HK-2 (cell line): ENCODE measurements around the gene WDFY3.

ENCODE experiments used
- DNase-seq: peaks from one replicate; pipeline ENCODE4 v3.0.0-alpha.2; 2018; ENCODE audit not compliant: unreplicated experiment

The WDFY3 gene, protein sequence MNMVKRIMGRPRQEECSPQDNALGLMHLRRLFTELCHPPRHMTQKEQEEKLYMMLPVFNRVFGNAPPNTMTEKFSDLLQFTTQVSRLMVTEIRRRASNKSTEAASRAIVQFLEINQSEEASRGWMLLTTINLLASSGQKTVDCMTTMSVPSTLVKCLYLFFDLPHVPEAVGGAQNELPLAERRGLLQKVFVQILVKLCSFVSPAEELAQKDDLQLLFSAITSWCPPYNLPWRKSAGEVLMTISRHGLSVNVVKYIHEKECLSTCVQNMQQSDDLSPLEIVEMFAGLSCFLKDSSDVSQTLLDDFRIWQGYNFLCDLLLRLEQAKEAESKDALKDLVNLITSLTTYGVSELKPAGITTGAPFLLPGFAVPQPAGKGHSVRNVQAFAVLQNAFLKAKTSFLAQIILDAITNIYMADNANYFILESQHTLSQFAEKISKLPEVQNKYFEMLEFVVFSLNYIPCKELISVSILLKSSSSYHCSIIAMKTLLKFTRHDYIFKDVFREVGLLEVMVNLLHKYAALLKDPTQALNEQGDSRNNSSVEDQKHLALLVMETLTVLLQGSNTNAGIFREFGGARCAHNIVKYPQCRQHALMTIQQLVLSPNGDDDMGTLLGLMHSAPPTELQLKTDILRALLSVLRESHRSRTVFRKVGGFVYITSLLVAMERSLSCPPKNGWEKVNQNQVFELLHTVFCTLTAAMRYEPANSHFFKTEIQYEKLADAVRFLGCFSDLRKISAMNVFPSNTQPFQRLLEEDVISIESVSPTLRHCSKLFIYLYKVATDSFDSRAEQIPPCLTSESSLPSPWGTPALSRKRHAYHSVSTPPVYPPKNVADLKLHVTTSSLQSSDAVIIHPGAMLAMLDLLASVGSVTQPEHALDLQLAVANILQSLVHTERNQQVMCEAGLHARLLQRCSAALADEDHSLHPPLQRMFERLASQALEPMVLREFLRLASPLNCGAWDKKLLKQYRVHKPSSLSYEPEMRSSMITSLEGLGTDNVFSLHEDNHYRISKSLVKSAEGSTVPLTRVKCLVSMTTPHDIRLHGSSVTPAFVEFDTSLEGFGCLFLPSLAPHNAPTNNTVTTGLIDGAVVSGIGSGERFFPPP (N-terminal part only)

DNA sequence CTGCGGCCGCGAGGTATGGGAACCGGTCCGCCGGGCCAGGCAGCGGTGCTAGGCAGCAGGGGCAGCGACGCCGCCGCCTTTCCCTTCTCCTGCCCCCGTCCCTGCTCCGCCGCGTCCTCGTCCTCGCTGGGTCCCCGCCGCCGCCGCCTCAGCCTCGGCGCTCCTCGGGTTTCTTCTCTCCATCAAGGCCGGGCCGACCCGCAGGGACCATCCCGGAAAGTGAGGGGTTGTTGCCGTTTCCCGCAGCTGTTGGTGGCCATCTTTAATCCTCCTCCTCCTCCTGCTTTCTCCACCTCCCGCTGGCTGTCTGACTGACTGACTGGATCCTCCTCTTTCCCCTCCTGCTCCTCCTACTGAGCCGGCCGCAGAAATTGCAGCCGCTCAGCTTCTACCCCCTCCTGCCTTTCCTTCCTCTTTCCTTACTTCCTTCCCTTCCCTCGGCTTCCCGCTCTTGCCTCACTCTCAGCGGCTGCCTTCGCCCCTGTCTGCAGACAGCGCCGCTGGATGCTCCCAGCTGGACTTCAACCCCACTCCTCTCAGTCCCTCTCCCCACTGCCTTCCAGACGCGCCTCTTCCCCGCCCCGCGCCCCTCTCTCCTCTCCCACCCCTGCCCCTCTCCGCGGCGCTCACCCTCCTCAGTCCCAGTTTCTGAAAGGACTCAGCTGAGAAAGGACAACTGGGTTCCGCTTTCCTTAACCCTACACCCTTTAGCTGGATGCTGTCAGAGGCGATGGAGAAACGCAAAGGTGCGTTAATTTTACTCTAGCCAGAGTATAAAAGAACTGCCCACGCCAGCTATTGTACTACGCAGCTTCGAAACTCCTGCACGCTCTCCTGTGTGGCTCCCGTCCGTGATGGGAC is at the start of gene WDFY3:
TSS of gene WDFY3 (minus strand) at position 309 of the 861 bp plus-strand sequence. CDS start 106,099 bp downstream, outside the sequence.
- DNase-seq, result peak; percentile 85

- no peak for DNase-seq
Observed at GRCh38 chr4:85005865-85006377, 39.4 kb upstream of the WDFY3 start.

GRCh38 chr4:85000343-85000742 is 33.9 kb upstream of the WDFY3 start:
- no peak for DNase-seq

DNA sequence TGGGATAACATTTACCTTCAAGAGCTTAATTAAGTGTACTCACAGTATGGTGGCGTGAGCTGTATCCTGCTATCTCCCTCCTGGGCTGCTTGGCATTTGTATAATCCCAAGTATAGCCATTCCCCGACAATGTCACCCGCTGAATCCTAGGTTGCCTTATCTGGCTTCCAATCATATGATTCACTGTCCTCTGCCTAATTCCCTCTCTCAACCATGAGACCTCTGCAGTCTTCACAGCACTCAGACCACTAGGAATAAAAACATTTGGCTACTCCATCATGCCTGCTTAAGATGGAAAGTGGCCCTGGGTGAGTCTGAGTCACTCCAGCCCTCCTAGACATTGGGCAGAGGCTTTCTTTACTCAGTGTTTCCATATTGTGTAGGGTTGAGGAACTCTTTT is 28.9 kb upstream of the WDFY3 start:
- DNase-seq, result no peak

- no peak for DNase-seq
Observed at GRCh38 chr4:84994280-84994679, 27.8 kb upstream of the WDFY3 start.

DNA sequence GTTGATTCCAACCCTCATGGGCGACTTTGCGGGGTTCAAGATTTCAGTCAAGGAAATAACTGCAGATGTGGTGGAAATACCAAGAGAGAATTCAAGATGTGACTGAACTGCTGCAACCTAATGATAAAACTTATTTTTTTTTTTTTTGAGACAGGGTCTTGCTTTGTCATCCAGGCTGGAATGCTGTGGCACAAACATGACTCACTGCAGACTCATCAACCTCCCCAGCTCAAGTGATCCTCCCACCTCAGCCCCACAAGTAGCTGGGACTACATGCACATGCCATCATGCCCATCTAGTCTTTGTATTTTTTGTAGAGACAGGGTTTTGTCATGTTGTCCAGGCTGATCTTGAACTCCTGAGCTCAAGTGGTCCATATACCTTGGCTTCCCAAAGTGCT is 19.5 kb upstream of the WDFY3 start:
- peak; percentile 60 for DNase-seq

GRCh38 chr4:84977396-84977795 is 10.9 kb upstream of the WDFY3 start:
- no peak for DNase-seq

DNA sequence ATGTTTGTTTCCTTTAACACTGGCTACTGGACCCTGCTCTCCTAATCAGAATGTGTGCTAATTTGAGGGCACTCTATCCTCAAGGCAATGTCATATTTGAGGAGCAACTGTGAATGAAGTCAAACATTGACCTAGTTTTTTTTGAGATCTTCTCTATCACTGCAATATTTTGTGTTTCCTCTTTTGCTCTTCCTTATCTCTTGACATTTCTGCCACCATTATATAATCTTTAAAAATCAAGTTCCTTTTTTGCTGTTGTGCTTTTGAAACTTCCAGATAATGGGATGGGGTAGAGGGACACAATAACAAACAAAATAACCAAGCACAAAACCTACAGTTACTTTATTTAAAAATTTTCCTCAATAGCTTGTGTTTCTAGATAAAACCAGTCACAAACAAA is 7.4 kb upstream of the WDFY3 start:
- DNase-seq, result no peak

DNA sequence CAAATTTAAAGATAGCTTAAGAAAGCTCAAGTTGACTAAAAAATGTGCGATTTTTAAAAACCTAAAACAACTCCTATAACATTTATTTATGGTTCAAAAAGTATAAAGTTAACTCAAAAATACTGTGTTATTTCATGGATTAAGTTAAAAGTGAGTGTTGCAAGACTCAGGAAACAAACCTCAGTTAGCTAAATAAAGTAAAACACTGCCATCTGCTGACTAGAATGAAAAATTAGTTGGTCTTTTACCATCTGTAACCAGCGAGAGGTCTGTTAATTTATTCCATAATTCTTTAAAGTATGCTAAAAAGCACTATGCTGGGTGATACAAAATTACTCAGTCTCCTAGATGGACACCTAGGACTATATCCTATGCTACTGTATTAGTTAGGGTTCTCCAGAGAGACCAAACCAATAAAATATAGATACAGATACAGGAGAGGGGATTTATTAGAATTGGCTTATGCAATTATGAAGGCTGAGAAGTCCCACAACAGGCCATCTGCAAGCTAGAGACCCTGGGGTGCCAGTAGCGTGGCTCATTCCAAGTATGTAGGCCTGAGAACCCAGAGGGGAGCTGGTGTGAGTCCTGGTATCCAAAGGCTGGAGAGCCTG is 4.9 kb upstream of the WDFY3 start:
- DNase-seq, result no peak

DNA sequence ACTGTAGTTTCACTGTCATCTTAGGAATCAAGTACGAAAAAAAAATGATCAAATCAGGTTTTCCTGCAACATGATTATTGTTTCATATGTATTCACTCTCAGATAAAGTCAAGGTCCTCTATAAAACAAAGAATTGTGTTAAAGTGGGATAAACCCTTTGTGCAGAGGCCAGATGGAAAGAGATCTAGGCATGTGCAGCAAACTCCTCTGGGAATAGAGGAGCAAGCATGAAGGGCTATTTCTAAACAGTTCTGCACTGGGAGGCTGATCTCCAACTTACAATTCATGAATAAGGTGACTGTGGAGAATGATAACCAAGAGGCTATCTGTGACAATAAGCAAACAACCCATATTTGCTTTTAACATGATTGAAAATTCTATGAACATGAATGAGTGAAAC is 2.4 kb upstream of the WDFY3 start:
- DNase-seq, result no peak

DNA sequence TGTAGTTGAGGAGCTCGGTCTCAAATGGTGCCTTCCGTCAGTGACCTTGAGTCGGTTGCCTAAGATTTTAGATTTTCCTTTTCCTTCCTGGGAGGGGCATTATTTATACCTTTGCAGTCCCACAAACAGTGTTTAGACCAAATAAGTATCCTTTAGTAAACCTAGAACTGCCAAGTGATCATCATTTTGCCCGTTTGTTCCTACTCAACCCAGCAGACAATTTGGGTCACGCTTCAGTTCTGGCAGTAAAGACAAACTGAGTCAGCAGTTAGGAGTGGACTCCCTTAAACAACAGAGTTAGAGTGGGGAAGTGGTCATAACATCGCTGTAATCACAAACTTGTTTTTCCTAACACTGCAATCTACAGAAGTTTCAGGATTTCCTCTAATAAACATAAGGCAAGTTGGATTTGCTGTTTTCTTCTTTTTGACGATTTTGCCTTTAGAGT is 777 bp upstream of the WDFY3 start:
- no peak for DNase-seq

- DNase-seq, result peak; percentile 66
Observed at GRCh38 chr4:84965553-84966381, 723 bp downstream of the WDFY3 start.

GRCh38 chr4:84964995-84965552 is 1.4 kb downstream of the WDFY3 start:
- no peak for DNase-seq

- DNase-seq, result no peak
Observed at GRCh38 chr4:84962102-84962501, 4.4 kb downstream of the WDFY3 start.

DNA sequence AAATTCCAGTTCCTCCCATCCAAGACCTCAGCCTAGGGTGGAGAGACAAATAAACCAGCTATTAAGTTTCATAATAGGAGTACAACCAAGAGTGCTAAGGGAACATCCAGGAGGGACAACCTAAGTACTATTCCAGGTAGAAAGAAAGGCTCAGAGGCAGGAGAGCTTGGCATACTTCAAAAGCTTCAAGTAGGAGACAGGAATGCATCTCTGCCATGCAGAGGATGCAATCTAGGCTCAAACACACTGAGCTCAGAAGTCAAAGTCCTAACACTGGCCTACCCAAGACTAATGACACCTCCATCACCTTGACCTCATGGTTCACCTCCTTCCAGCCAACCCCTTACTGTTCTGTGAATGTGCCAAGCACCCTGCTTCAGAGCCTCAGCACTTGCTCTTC is 8.1 kb downstream of the WDFY3 start:
- DNase-seq, result no peak

- DNase-seq, result peak; percentile 28
Observed at GRCh38 chr4:84957514-84958420, 8.7 kb downstream of the WDFY3 start.

- no peak for DNase-seq
Observed at GRCh38 chr4:84956014-84956413, 10.5 kb downstream of the WDFY3 start.

DNA sequence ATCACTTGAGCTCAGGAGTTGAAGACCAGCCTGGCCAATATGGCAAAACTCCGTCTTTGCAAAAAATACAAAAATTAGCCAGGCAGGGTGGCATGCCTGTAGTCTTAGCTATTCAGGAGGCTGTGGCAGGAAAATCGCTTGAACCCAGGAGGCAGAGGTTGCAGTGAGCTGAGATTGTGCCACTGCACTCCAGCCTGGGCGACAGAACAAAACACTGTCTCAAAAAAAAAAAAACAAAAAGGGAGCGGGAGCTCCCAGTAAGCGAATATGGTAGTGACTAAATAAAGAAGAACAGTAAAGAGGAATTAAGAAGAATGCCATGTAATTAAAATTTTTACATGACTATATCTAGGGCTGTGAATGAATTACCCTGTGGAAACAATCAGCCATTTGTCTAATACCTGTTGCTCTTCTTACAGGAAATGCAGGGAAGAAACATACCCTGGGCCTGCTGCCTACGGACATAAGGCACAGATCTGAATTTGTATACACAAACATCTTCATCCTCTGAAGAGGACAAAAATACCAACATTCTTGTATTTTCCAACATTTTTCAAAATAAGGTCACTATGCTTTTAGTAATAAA is 11.4 kb downstream of the WDFY3 start:
- no peak for DNase-seq
